Fibroblast of the aortic adventitia (primary cell): Measurements from ENCODE around the gene CCDC68. TPM values are rescaled to one million over a fixed set of nuclear protein-coding genes. Genes with fewer than 3 reads are reported as not detected.

ENCODE experiments used
- DNase-seq: peaks from one replicate; pipeline ENCODE4 v3.0.0-alpha.2; 2010; ENCODE audit warnings: low read depth
- H3K4me3 ChIP-seq: 2 replicates; pipeline ENCODE4 v1.5.1; 2011; ENCODE audit warnings: low read depth, mild to moderate bottlenecking, control low read depth, low read length, moderate library complexity
- CTCF ChIP-seq: IDR thresholded peaks from 2 replicates; pipeline ENCODE4 v1.5.1; 2011; ENCODE audit warnings: mild to moderate bottlenecking, low read length, control low read depth, inconsistent platforms; ENCODE audit not compliant: insufficient read depth
- total RNA-seq: library from RNA; depleted of rRNA; stranded (reverse); fragments of >200 nt; gene quantifications from 2 replicates; pipeline ENCODE4 v1.2.3, GENCODE V29; 2012; ENCODE audit warnings: low replicate concordance

The CCDC68 gene
- total RNA-seq, 1 donor = 7.4 TPM

- peak; percentile 42 for DNase-seq
- TF ChIP-seq CTCF = no peak
Observed at GRCh38 chr18:54881229-54881768, 78.0 kb downstream of the CCDC68 start.

GRCh38 chr18:54880395-54881105 is 78.7 kb downstream of the CCDC68 start:
- TF ChIP-seq CTCF = no peak
- H3K4me3 ChIP-seq = no peak overlapping the region
- DNase-seq = peak; percentile 58

More at GRCh38 chr18:54881229-54881768, 78.0 kb downstream of the CCDC68 start:
- H3K4me3 ChIP-seq = no peak overlapping the region

- TF ChIP-seq CTCF = no peak
- H3K4me3 ChIP-seq = no peak overlapping the region
- no peak for DNase-seq
Observed at GRCh38 chr18:54879691-54880090, 79.6 kb downstream of the CCDC68 start.

- DNase-seq = no peak
- TF ChIP-seq CTCF = no peak
- H3K4me3 ChIP-seq = no peak overlapping the region
Observed at GRCh38 chr18:54878659-54879358, 80.5 kb downstream of the CCDC68 start.

- TF ChIP-seq CTCF = no peak
- H3K4me3 ChIP-seq = no peak overlapping the region
- DNase-seq = no peak
Observed at GRCh38 chr18:54878159-54878622, 81.1 kb downstream of the CCDC68 start.

- DNase-seq = no peak
- no peak overlapping the region for H3K4me3 ChIP-seq
- TF ChIP-seq CTCF = no peak
Observed at GRCh38 chr18:54877076-54877475, 82.2 kb downstream of the CCDC68 start.
